DMS 273 (cell line): ENCODE data around the gene PIK3R6.
"Not testable (repeated sequence)": the region's sequence is repeated elsewhere in the genome, so short reads cannot be mapped to it uniquely, and the experiment has no call there.

Experiments used
- DNase-seq: peaks from one replicate; lab custom pipeline; 2025; ENCODE audit not compliant: unreplicated experiment; lab: John Stamatoyannopoulos, UW

Gene PIK3R6

DNA sequence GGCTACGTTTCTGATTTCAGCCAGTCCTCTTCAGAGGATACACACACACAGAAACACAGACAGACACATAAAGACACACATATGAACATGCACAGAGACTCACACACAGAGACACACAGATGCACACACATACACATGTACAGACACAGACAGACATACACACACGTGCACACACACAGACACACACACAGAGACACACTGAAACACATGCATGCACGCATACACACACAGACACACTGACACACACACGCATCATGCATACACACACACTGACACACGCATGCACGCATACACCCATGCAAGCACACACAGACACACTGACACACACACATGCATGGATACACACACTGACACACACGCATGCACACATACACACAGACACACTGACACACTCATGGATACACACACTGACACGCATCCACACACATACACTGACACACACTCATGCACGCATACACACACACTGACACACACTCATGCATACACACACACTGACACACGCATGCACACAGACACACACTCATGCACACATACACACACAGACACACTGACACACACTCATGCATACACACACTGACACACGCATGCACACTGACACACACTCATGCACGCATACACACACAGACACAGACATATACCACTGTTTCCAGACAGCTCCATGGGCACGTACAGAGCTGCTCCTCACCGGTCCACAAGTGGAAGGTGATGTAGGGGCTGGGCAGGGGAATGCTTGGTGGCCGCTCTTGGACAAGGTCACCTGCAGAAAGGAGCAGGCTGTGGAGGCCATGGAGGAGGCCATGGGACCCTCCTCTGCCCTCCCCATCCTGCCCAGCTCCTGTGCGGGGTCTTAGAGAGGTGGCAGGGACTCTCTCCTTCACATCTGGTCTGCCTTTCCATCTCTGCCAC is 38.2 kb downstream of the PIK3R6 start:
- DNase-seq = no peak

- DNase-seq = no peak
These were observed 39.0 kb downstream of the PIK3R6 start for GRCh38 chr17:8828517-8828875.

DNA sequence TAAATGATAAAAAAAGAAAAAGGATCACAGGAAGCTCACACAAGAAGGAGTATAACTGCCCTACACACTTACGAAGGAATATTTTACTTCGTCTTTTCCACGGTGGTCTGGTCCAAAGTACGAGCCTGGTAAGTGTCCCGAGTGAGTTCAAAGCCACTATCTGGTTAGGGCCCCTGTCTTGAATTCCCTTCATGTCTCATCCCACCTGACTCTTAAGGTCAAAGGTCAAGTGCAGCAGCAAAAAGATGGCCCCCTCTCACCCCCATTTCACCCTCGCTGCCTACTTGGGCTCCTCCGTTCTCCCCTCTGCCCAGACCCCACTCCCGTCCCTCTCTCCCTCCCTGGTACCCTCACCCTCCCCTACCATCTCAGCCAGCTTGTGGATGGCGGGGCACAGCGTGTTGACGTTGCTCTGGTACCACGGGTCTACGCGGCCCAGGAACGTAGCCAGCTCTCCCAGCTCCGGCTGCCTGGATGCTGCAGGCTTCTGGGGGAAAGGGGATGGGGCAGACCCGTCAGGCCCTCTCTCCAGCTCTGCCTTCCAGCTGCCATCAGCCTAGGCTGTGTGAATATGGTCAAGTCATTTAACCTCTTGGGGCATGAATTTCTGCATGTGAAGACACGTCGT is 40.6 kb downstream of the PIK3R6 start:
- no peak for DNase-seq

DNA sequence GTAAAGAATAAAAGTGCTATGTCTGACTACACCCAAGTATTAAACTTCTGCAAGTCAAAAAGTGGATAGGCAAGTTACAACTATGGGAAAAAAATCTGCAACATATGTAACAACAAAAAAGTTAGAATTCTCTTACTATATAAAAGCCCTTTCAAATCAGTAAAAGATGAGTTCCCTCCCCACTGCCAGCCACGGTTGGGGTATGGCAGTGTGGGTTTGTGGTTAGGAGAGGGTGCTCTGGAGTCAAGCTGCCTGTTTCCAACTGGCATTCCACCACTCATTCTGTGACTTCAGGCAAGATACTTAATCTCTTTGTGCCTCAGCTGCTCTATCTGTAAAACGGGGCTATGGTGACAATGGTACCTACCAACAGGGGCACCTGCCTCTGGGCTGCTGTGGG is 41.7 kb downstream of the PIK3R6 start:
- no peak for DNase-seq

GRCh38 chr17:8823279-8823678 is 44.2 kb downstream of the PIK3R6 start:
- DNase-seq = no peak

GRCh38 chr17:8822401-8823035 is 45.0 kb downstream of the PIK3R6 start:
- DNase-seq = no peak

- no peak for DNase-seq
These were observed 45.9 kb downstream of the PIK3R6 start for GRCh38 chr17:8821446-8822105.

DNA sequence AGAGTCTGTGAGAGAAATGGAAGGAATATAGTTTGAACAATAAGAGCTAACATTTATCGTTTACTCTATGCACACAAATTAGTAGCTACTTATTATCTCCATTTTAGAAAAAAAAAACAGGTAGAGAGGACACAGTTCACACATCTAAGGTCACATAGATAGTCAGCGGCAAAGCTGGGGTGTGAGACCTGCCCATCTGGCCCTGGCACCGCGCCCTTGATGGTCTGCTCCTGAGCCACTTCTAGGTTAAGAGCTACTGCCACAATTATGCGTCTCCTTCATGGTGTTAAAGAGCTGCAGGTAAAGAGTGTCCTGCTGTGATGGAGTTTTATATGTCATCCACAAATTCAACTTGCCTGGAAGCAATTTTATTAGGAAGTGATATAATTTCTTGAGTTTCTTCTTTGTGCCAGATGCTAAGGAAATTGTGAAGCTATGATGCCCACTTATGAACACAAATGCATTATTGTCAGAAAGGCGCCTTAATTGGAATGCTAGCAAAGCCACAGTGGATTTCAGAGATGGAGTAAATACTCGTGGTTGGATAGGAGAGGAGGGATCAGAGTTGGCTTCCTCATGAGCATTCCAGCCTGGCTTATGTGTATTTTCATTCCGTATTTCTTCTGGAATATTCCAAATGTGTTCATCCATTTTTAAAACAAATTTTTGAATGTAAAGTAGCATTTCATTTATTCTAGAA is 47.0 kb downstream of the PIK3R6 start:
- DNase-seq = peak; percentile 44

DNA sequence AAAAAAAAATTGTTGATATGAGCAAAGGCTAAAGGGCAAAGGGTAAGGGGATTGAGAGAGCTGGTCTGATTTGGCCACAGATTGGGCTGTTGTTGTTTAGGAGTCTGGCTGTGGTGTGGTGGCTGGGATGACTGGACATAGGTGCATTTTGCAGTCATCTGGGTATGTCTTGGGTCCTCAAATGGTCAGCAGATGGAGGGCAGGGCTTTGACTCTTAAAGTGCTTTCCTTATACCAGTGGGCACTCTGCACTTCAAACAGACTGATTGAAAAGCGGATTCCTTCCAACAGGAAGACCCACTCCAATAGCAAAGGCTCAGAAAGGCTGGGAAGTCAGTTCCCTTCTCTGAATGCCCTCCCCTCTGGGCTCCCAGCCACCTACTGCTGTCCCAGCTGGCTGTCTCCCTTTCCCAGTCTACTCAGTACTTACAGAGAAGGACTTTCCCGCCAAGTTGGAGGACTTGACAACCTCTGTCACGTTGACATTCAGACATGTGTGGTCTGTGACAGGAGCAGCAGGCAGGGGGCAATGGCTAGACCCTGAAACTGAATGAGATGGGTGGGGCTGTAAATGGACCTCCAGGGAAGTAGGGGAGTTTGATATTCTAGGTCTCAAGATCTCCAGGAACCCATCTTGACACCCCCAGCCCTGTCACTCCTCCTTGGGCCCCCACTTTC is 48.7 kb downstream of the PIK3R6 start:
- DNase-seq = peak; percentile 38

- DNase-seq = no peak
These were observed 49.4 kb downstream of the PIK3R6 start for GRCh38 chr17:8818047-8818446.

- DNase-seq = no peak
These were observed 60.4 kb downstream of the PIK3R6 start for GRCh38 chr17:8806926-8807550.

DNA sequence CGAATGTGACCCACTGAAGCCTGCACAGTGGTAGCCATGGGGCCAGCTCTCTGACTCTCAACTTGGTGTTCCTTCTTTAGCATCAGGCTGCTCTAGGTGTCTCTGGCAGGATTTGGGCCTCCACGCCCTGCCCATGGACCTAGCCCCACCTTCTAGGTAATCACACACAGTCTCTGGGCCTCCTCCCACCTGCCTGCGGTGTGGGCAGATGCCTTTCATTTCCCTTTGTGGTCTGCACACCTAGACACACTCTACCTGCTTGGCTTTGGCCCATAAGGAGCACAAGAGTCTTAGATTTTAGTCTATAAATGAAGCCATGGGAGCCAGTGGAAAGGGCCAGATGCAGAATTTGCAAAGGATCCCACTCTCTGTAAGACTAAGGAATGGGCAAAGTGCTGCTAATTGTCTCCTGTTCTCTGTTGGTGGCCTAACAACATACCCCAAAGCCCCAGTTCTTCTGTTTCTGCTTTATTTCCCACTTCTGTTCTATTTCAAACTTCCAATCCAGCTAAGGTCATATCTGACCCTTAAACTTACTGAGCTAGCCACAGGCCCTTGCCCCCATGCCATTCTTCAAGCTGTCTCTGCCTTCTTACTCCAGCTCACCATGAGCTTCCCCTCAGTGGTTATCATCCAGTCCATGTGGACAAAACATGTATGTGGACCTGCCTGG is 61.1 kb downstream of the PIK3R6 start:
- no peak for DNase-seq

DNA sequence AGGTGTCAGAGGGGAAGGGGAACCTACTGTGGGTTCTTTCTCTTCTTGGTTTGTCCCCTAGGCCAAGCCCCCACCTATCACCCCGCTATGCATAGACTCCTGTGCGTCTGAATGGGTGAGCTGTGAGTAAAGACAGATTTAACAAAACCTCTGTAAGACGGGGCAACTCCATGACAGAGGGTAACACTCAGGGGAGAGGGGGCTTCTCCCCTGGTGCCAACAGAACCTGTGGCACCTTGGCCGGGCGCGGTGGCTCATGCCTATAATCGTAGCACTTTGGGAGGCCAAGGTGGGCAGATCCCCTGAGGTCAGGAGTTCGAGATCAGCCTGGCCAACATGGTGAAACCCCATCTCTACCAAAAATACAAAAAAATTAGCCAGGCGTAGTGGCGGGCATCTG is 62.1 kb downstream of the PIK3R6 start:
- not testable (repeated sequence) for DNase-seq

DNA sequence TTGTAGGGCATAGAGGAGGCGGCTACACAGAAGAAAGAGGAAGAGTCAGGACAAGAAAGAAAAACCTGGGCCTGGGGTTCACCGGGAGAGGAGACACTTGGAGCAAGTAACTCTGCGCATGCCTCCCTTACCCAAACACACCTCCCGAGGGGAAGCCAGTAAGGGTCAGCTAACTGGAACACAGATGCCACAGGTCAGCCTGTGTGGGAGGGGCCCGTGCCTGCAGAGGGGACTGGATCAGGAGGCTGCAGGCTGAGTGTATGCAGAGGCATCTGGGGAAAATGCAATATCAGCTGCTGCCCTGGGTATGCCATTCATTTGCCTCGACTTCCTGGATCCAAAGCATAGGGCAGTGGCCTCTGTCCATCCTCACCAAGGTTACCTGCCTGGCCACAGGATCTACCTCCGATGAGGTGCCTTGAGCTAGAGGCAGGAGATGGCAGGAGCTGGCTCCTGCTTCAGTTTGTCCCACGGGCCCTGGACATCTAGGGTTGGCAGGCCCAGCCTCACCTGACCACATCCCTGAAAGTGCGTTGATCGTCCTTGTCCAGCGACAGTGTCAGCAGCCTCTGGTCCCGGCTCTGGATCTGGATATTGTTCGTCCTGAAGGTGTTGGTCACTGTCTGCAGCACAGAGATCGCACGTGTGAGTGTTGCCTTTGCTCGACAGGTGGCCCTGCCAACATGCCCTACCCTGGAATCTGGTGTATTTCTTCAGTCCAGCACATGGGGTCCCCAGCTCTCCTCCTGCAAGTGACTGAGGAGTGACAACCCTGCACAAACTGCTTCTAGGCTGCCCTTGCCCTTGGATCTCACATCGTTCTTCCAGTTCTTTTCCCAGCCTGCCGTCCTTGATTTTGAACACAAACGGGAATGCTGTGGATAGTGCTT is 63.7 kb downstream of the PIK3R6 start:
- peak; percentile 48 for DNase-seq

DNA sequence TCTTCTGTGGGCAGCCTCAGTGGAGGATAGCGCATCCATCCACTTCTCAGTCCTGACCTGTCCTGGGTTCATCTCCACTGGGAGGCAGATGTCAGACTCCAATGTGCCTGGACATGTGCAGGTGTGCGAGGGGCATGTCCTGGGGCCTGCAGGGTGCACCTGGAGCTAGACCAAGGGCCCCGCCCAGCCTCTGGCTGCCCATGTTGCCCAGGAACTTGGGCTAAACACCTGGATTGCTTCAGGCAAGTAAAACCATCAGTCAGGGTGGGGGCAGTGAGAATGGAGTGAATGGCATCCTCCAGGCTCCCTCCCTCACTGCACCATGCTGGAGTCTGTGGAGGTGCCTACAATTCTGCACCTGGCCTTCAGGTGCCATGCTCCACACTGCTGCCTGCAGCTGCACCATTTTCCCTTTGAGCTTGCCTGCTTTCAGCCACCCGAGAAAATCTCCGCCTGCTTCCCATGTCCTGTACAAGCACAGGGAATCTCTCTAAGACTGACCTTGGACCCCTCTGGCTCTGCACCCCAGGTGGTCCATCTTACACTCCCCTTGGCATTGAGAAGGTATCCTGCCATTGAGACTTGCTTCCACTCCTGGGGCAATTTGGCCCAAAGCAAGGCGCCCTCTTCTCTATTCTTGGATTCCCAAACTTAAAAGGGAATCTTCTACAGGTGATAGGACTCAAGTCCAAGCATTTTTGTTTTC is 66.2 kb downstream of the PIK3R6 start:
- DNase-seq = no peak

DNA sequence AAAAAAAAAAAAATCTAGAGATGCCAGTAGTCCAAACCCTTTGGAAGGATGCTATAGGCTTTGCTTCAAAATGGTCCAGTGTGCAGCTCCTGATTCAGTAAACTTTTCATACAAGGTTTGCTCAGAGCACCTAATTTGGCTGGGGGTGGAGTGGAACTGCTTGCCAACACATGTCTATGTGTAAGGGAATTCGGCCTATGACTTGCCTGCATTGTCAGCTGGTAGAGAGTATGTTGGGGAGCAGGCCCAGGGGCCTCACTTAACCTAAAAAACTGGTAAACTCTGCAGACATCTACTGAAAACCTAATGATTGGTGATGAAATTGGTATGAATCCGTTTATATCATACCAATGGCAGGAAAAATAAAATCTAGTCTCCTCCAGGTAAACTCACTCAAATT is 66.8 kb downstream of the PIK3R6 start:
- no peak for DNase-seq

DNA sequence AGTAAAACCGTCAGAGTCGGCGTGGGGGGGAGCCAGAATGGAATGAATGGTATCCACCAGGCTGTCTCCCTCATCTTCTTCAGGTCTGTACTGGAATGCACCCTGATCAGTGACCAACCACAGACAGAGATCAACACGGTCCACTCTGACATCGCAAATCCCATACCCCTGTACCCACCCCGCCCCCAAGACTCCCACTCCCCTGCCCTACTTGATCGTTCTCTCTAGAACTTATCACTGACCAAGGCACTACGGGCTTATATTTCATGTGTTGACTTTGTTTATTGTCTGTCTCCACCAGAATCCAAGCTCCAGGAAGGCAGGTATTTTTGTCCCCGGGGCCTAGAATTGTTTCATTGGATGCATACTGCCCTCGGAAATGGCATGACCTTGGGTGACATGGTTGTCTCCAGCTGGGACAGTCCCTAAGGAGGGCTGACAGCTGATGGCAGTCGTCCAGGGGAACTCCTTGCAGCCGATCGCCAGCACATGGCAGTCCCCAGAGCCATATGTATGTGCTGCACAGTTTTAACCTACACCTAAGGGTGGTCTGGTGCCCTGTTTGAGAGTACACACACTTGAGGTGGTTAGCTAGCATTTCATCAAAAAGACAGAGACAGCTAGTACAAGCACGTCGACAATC is 67.8 kb downstream of the PIK3R6 start:
- no peak for DNase-seq
